AG04450 (cell line): Measurements from ENCODE around the gene MYL12A. TPM values are rescaled to one million over a fixed set of nuclear protein-coding genes. Genes with fewer than 3 reads are reported as not detected.

Experiments used
- CTCF ChIA-PET: fragments of 300-600, 350-600 bp; formaldehyde crosslinking; extraction: SDS; loops from one replicate; lab custom pipeline; 2022; ENCODE audit warnings: antibody characterized with exemption, inconsistent platforms; lab: Charles Lee
- POLR2A ChIA-PET: fragments of 350-600 bp; formaldehyde crosslinking; extraction: SDS; loops from one replicate; lab custom pipeline; 2021; ENCODE audit warnings: antibody characterized with exemption, inconsistent platforms; lab: Yijun Ruan, JAX
- DNase-seq: peaks from one replicate; pipeline ENCODE4 v3.0.0-alpha.2; 2011; ENCODE audit warnings: low read depth, low spot score
- H3K27ac ChIP-seq: one replicate; pipeline ENCODE4 v1.5.1; 2012; ENCODE audit warnings: low read depth, low read length, control low read depth
- H3K27me3 ChIP-seq: one replicate; pipeline ENCODE4 v1.6.0; 2012; ENCODE audit warnings: low read length; ENCODE audit not compliant: control insufficient read depth, insufficient read depth
- H3K4me3 ChIP-seq: 2 replicates; pipeline ENCODE4 v1.5.1; 2011; ENCODE audit warnings: mild to moderate bottlenecking, low read depth, low read length, control low read depth
- H3K9me3 ChIP-seq: 2 replicates; pipeline ENCODE4 v1.5.1; 2012; ENCODE audit warnings: low read length; ENCODE audit not compliant: control insufficient read depth, insufficient read depth
- polyA plus RNA-seq: library from polyadenylated mRNA; depleted of rRNA; stranded (reverse); fragments of >200 nt; gene quantifications from 2 replicates; pipeline ENCODE4 v1.2.3, GENCODE V29; 2011
- TF ChIP-seq, protein P1 (sequence below): IDR thresholded peaks from 2 replicates; pipeline ENCODE4 v1.5.1; 2011; ENCODE audit warnings: low read depth, low read length, control low read depth, inconsistent platforms

MYL12A gene
- polyA plus RNA-seq, 1 experiment: 751 TPM

DNA sequence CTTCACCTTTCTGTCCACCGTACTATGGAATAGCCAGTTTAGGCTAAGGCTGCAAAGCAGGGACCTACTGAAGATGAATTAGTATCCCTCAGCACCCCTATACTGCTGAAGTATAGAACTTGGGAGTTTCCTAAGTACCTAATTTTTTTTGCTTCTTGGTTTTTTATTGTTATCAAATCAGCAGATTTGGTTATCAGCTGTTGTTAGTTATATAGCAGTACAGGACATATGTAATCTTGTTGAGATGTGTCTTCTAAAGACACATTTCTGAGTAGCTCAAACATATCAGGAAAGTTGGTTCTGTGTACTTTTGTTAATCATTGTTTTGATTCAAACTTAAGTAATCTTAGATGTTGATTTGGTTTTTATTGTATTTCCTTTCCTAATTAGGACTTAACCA, 5.2 kb downstream of the MYL12A start:
- POLR2A ChIA-PET: no interaction called here
- Histone ChIP-seq H3K4me3 (no peak overlapping the region), H3K27ac (no peak overlapping the region), H3K9me3 (no peaks in the 10 kb centered on the region), H3K27me3 (no peaks in the 10 kb centered on the region)
- TF ChIP-seq, protein P1, sequence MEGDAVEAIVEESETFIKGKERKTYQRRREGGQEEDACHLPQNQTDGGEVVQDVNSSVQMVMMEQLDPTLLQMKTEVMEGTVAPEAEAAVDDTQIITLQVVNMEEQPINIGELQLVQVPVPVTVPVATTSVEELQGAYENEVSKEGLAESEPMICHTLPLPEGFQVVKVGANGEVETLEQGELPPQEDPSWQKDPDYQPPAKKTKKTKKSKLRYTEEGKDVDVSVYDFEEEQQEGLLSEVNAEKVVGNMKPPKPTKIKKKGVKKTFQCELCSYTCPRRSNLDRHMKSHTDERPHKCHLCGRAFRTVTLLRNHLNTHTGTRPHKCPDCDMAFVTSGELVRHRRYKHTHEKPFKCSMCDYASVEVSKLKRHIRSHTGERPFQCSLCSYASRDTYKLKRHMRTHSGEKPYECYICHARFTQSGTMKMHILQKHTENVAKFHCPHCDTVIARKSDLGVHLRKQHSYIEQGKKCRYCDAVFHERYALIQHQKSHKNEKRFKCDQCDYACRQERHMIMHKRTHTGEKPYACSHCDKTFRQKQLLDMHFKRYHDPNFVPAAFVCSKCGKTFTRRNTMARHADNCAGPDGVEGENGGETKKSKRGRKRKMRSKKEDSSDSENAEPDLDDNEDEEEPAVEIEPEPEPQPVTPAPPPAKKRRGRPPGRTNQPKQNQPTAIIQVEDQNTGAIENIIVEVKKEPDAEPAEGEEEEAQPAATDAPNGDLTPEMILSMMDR: no peak
- CTCF ChIA-PET: interaction anchor here (1.4 kb wide), 1 partner anchor 617 kb away, joined by 3 read pairs; no protein-coding TSS in a partner anchor
- no peak for DNase-seq

DNA sequence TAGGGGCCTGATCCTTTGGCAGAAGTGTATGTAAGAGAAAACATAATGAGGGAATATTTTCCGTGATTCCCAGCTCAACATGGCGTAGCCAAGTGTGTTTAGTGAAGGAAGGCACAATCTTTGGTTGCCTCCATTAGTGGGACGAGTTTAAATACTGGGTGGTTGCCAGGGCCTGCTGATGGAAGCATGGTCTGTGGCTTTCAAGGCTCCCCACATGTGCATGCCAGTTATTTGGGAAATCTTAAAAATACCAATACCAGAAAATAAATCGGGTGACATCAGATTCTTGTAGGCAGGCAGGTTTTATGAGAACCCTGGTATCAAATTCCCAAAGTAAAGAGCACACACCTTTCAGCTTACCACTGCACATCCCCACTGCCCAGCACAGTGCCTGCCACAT, 7.1 kb downstream of the MYL12A start:
- Histone ChIP-seq H3K27me3 (no peaks in the 10 kb centered on the region), H3K27ac (no peak overlapping the region), H3K4me3 (no peak overlapping the region), H3K9me3 (no peaks in the 10 kb centered on the region)
- TF ChIP-seq, protein P1: no peak
- CTCF ChIA-PET: interaction anchor here (1.5 kb wide), 1 partner anchor 200 kb away, joined by 3 read pairs; no protein-coding TSS in a partner anchor
- DNase-seq: no peak
- POLR2A ChIA-PET: no interaction called here

DNA sequence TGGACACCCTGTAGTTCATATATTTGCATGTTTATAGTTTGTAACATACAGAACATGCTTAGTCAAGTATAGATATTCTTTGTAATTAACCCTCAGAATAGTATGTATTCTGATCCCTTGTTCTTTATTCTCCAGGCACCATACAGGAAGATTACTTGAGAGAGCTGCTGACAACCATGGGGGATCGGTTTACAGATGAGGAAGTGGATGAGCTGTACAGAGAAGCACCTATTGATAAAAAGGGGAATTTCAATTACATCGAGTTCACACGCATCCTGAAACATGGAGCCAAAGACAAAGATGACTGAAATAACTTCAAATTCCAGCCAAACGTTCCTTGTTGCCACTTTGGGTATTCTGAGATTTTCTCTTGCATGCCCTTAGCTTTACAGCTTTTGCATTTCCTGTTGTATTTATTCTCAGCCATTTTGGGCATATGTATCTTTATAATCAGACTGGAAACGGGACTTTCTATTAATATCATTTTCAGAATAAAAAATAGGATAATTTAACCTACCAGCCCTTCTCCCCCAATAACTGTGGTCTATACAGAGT, 8.1 kb downstream of the MYL12A start:
- no peak for DNase-seq
- H3K4me3 ChIP-seq: no peak overlapping the region
- H3K27me3 ChIP-seq: no peaks in the 10 kb centered on the region
- ChIA-PET POLR2A (interaction anchor here (0.6 kb wide), 1 partner anchor 332 kb away, joined by 6 read pairs; no protein-coding TSS in a partner anchor), CTCF (interaction anchor here (0.6 to 1.5 kb wide), 2 partner anchors 199 to 352 kb away, joined by 3 read pairs; no protein-coding TSS in a partner anchor)
- TF ChIP-seq, protein P1: no peak
- no peak overlapping the region for H3K27ac ChIP-seq
- no peaks in the 10 kb centered on the region for H3K9me3 ChIP-seq

DNA sequence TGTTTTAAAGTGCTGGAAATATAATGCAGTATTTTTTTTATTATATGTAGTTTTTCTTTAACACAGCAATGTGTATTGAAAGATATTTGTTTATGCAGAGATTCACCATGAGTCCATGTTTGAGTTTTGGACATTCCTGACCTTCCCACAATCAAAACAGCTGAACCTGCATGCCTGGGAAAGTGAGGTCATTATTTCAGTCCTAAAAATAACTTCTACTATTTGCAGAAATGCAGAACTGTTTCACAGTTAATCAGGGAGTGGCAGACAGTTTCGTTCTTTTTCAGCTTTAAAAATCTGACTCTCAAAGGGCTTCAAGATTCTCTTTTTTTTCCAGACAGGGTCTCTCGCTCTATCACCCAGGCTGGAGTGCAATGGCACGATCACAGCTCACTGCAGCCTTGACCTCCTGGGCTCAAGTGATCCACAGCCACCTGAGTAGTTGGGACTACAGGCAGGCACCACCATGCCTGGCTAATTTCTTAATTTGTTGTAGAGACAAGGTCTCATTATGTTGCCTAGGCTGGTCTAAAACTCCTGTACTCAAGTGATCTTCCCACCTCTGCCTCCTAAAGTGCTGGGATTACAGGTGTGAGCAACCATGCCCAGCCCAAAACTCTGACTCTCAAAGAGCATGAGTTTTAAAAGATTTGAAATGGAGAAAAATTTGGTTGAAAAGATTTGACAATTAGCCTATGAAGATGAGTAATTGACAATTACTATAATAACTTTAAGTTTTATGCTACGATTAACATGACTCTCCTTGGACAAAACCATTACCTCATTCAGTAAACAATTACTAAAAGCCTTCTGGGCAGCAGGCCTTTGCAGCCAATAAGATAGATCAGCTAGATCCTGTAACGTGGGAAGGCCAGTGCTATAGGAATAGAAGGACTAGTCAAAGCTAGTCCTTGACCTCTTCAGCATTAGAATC, 9.4 kb downstream of the MYL12A start:
- H3K27ac ChIP-seq: peak overlapping the region; percentile 80
- no peaks in the 10 kb centered on the region for H3K27me3 ChIP-seq
- ChIA-PET POLR2A (interaction anchor here (0.6 to 1.1 kb wide), 3 partner anchors 10 to 700 kb away, joined by 3 to 17 read pairs (median 8); partner anchors contain the start of gene MYL12A), CTCF (no interaction called here)
- H3K4me3 ChIP-seq: peak overlapping the region; percentile 28
- H3K9me3 ChIP-seq: no peaks in the 10 kb centered on the region; the same call in 1 of the 2 replicates
- TF ChIP-seq, protein P1: no peak
- DNase-seq: no peak
